HG03159 (cell line): Measurements from ENCODE around the gene ZIC5.
A peak's percentile ranks its signal among the peaks of the same experiment; 100 is the strongest.

ENCODE experiments used
- ATAC-seq: cut with Tn5 transposase; IDR thresholded peaks from one replicate; pipeline ENCODE4 v1.9.1; 2021; ENCODE audit warnings: mild to moderate bottlenecking, moderate library complexity; ENCODE audit not compliant: unreplicated experiment

Gene ZIC5

GRCh38 chr13:99941086-99941485 lies 30.5 kb downstream of the ZIC5 start:
- no peak for ATAC-seq

- ATAC-seq: no peak
Measured at GRCh38 chr13:99938635-99939034, 32.9 kb downstream of the ZIC5 start.

- no peak for ATAC-seq
Measured at GRCh38 chr13:99935772-99936171, 35.8 kb downstream of the ZIC5 start.

GRCh38 chr13:99932912-99933311 lies 38.7 kb downstream of the ZIC5 start:
- ATAC-seq: no peak

- no peak for ATAC-seq
Measured at GRCh38 chr13:99930925-99931324, 40.6 kb downstream of the ZIC5 start.

- no peak for ATAC-seq
Measured at GRCh38 chr13:99929866-99930265, 41.7 kb downstream of the ZIC5 start.

- ATAC-seq: no peak
Measured at GRCh38 chr13:99926014-99926731, 45.4 kb downstream of the ZIC5 start.

- no peak for ATAC-seq
Measured at GRCh38 chr13:99923877-99924582, 47.5 kb downstream of the ZIC5 start.

- ATAC-seq: no peak
Measured at GRCh38 chr13:99922631-99923404, 48.7 kb downstream of the ZIC5 start.

- no peak for ATAC-seq
Measured at GRCh38 chr13:99919132-99919531, 52.4 kb downstream of the ZIC5 start.

- peak; percentile 90 for ATAC-seq
Measured at GRCh38 chr13:99916366-99917103, 55.0 kb downstream of the ZIC5 start.

- ATAC-seq: no peak
Measured at GRCh38 chr13:99913167-99913566, 58.4 kb downstream of the ZIC5 start.
